ENCODE results near the gene GATAD2B.

GATAD2B gene

GRCh38 chr1:153922972-153923925, at the start of gene GATAD2B:
Gene GATAD2B (minus strand): TSS chr1:153922972. CDS start chr1:153828347, 94,625 bp downstream.
- peak; percentile 98 to 100 for DNase-seq

- DNase-seq = no peak
These were observed 47.6 kb upstream of the GATAD2B start for GRCh38 chr1:153970346-153970745.

GRCh38 chr1:153968972-153969371, 46.2 kb upstream of the GATAD2B start:
- DNase-seq = no peak

GRCh38 chr1:153968408-153968807, 45.6 kb upstream of the GATAD2B start:
- DNase-seq = no peak

DNA sequence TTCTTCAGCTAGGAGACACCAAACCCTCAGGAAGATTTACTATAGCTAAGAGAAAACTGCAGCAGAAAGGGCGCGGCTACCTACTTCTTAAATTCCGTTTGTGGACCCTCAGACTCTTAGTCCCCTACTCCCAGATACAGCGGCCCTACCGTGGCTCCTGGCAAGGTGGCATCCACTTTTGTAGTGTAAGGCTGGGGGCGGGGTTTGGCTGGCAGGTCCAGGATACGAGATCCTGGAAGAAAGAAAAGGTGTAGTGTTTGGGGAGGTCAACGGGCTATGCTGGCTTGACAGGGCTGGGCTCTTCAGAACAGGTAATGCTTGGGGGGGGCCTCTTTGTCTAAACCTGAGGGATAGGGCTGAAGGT, 45.2 kb upstream of the GATAD2B start:
- DNase-seq = no peak

DNA sequence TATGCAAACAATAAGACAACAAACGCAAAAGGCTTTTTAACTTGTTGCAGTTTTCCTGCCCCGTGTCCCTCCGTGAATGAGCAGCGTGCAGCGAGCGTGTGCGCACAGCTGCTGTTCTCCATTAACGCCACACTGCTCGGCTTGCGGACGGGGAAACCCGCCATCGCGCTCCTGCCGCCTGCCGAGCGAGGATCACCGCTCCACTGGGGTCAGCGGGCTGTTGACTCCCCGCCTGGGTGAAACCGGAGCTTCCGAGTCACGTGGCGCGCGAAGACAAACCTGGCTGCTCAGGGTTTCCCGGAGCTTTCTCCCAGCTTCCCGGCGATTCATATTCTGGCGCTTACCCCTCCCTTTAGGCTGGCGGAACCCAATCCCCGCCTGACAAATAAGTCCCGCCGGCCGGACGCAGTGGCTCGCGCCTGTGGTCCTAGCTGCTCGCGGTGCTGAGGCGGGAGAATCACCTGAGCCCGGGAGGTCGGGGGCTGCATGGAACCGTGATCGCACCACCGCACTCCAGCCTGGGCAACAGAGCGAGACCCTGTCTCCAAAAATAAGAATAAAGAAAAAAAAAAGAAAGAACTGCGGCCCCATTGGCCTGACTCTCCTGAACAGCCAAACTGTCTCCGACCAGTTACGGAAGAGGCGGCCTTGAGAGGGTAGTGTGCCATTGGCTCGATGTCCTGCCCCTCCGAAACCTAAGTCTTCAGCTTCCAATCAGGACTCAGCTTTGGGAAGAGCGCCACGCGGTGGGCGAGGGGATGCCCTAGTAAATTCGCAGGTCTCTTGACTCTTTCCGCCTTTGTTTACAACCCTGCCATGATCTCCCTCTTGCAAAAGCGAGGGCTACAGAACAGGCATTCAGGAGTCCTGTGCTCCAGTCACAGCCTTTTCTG, 44.6 kb upstream of the GATAD2B start, which contains the start of gene CREB3L4:
Gene CREB3L4, plus strand, starts transcription at position 796 of the 893 bp plus-strand sequence. CDS start 624 bp downstream, outside the sequence.
- peak; percentile 79 to 96 for DNase-seq

GRCh38 chr1:153963850-153964331, 41.1 kb upstream of the GATAD2B start:
- DNase-seq = no peak

DNA sequence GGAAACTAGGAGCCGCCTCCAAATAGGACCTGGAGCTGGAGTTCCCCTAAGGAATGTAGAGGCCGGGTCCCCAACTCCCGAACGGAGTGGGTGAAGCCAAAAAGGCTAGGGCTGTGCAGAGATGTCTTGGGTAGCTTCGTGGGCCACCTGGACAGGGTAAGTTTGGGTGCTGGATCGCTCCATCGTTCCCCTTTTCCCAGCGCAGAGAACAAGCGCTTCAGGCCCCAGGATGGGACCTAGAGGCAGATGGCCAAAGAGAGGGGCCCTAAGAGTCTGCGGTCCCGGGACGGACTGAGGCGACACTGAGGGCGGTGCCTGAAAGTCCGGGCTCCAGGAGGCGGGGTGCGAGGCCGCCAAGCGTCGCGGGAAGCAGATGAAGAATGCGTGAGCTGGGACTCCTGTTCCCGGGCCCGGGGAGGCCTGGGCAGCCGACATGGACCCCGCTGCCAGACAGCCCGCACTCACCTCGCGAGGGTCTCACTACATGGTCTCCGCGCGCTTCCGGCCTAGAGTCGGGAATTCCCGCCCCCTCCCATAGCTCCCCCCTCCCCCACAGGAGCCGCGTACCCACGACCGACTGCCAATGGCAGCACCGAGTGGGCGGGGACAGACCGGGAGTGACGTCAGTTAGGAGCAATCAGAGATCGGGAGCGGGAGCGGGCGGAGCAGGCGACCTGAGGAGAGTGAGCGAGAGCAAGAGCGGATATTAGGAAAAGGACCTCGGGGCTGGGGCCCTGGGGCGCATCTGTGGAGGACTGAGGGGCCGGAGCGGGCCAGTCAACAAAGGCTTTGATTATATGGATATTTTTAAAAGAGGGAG, 40.5 kb upstream of the GATAD2B start, which contains the start of gene SLC39A1:
Gene SLC39A1, minus strand, starts transcription at position 508 of the 820 bp plus-strand sequence. CDS start 822 bp downstream, outside the sequence.
- DNase-seq = peak; percentile 89 to 95

DNA sequence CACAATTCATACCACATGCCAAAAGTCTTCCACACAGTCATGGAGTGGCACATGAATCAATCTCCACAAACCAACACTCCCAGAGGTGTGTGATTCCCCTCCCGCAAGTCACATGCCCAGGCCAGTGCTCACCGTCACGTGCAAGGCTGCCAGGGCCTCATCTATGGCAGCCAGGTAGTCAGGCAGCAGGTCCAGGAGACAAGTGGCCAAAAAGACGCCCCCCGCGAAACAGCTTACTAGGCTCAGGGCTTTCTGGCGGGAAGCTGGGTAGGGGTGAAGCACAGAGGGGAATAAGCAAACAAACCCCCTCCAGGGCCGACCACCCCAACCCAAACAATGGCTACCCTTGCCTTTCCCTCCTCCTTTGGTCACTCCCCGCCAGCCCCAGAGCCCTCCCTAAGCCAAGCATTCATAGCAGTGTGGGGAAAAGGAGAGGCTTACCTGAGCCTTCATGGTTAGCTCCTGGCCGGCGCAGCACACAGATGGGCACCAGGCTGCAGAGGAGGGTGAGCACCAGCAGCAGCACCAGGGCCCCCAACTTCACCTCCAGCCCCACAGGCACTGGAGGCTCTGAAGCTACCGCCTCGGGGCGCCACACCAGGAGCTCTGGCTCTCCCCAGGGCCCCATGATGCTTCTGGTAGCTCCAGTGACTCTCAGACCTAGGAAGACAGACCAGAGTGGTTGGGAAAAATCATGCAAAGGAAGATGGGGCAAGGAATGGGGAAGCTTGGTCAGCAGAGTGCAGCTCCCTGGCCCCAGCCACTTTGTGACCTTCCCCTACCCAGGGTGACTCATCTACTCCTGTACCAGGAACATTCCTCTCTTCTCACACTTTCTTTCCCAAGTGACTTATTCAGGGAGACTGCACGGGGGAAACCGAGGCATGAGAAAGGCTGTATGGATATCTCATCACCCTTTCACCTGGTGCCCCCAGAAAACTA, 39.6 kb upstream of the GATAD2B start:
- peak in 1 of 2 donors; percentile 42 for DNase-seq

GRCh38 chr1:153961421-153961820, 38.6 kb upstream of the GATAD2B start:
- DNase-seq = no peak

GRCh38 chr1:153960206-153960605, 37.4 kb upstream of the GATAD2B start:
- no peak for DNase-seq

GRCh38 chr1:153959454-153959853, 36.7 kb upstream of the GATAD2B start:
- no peak for DNase-seq

- no peak for DNase-seq
These were observed 36.1 kb upstream of the GATAD2B start for GRCh38 chr1:153958961-153959260.

DNA sequence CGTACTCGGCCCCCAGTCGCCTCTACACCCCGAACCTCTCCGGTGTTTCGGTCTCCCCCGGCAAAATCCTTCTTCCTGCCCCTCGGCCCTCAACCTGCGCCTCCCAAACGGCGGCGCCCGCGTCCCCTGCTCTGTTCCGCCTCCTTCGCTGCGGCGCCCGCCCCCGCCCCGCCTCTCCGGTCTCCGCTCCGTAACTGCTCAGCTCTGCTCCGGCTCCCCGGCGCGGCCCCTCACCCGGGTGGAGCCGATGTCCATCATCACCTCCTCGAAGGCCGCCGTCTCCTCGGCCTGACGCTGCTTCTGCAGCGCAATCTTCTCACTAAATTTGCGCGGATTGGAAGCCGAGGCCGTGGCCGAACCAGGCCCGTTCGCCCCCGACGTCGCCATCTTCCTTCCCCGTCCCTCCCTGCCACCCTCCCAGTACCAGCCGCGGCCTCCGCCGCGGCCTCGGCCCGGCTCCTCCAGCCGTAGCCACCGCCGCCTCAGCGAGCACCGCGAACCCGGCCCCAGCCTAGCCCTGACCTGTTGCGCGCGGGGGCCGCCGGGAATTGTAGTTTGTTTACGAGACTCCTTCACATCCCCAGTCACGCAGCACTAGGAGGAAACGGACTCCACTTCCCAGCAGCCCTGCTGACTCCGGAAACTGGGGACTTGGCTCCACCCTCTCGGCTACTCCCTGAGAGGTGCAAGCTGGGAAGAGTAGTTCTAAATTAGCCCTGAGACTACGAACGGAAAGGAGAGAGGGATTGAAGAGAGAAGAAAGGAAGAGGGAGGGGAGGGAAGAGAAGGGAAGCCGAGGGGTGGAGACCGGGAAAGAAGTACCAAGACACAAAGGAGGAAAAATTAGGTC, 35.6 kb upstream of the GATAD2B start, which contains the start of gene CRTC2:
Gene CRTC2, minus strand, starts transcription at position 502 of the 850 bp plus-strand sequence. Its CDS starts 115 bp downstream, at position 387.
- peak; percentile 85 to 99 for DNase-seq

GRCh38 chr1:153957744-153958110, 35.0 kb upstream of the GATAD2B start:
- DNase-seq = peak in 1 of 2 donors; percentile 53

GRCh38 chr1:153956997-153957715, 34.4 kb upstream of the GATAD2B start:
- no peak for DNase-seq

GRCh38 chr1:153954826-153955225, 32.1 kb upstream of the GATAD2B start:
- DNase-seq = no peak

DNA sequence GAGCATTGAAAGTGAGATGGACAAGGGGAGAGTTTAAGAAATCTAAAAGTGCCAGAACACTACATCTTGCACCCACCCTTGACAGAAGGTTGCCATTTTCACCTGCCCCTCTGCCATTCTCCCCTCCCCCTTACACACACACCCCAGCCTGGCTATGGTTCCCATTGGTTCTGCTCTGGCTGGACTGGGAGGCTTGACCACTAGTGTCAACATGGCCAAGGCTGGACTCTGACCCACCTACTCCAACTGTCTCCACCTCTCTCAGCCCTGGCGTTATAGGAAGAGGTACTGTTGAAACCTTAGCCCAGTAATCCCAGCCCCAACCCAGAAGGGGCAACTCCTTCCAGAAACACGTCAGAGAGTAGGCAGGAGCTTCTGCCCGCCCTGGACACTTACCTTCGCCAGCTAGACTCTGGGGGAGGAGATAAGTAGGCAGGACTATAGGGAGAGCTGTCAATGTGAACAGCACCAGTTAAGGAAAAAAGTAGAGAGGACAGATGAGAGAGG, 31.1 kb upstream of the GATAD2B start:
- DNase-seq = no peak

DNA sequence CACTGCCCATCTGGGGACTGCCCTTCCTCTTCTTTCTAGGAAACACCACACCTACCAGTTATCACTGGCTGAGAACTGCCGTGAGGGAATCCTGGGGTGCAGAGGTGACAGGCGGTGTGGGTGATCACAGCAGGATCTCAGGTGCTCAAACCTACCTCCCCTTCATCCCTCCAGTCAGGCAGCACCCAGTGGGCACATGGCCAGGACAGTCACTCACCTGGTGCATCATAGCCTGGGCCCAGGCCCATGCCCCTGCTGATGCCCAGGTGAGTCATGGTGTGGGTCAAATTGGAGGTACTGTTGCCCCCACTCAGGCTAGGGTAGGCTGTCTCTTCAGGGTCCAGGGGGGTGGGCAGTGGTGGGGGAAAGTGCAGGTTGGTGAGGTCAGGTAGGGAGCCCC, 29.0 kb upstream of the GATAD2B start:
- DNase-seq = no peak

Data from bone marrow (tissue), 2 donors.